Stimulated activated CD8-positive, alpha-beta memory T cell treated with anti-CD3 and anti-CD28 coated beads, Interleukin-12 subunit alpha, Interleukin-12 subunit beta, amount 100 ng/mL, for 1 hour (primary cell): ENCODE data around the gene GPC4.
"Not testable (repeated sequence)": the region's sequence is repeated elsewhere in the genome, so short reads cannot be mapped to it uniquely, and the experiment has no call there.

ENCODE experiments used
- DNase-seq: peaks from one replicate; pipeline ENCODE4 v3.0.0-alpha.2; 2020; ENCODE audit warnings: low read depth

The GPC4 gene

GRCh38 chrX:133365871-133366611, 49.2 kb downstream of the GPC4 start:
- DNase-seq = no peak

GRCh38 chrX:133364865-133365264, 50.4 kb downstream of the GPC4 start:
- DNase-seq = no peak

GRCh38 chrX:133364196-133364595, 51.1 kb downstream of the GPC4 start:
- DNase-seq = no peak

GRCh38 chrX:133362538-133362937, 52.8 kb downstream of the GPC4 start:
- DNase-seq = no peak

GRCh38 chrX:133359466-133359865, 55.8 kb downstream of the GPC4 start:
- no peak for DNase-seq

GRCh38 chrX:133353233-133353632, 62.1 kb downstream of the GPC4 start:
- DNase-seq = no peak

GRCh38 chrX:133350751-133351150, 64.5 kb downstream of the GPC4 start:
- no peak for DNase-seq

- DNase-seq = no peak
Observed at GRCh38 chrX:133346026-133346425, 69.3 kb downstream of the GPC4 start.

GRCh38 chrX:133339566-133339965, 75.7 kb downstream of the GPC4 start:
- no peak for DNase-seq

GRCh38 chrX:133337250-133337649, 78.0 kb downstream of the GPC4 start:
- no peak for DNase-seq

- no peak for DNase-seq
Observed at GRCh38 chrX:133335027-133335426, 80.3 kb downstream of the GPC4 start.

GRCh38 chrX:133333154-133333750, 82.0 kb downstream of the GPC4 start:
- DNase-seq = no peak

GRCh38 chrX:133332737-133333136, 82.6 kb downstream of the GPC4 start:
- no peak for DNase-seq

GRCh38 chrX:133330956-133331355, 84.3 kb downstream of the GPC4 start:
- no peak for DNase-seq

GRCh38 chrX:133325422-133325821, 89.9 kb downstream of the GPC4 start:
- DNase-seq = no peak

- DNase-seq = no peak
Observed at GRCh38 chrX:133323431-133323830, 91.9 kb downstream of the GPC4 start.

- DNase-seq = not testable (repeated sequence)
Observed at GRCh38 chrX:133322269-133322668, 93.0 kb downstream of the GPC4 start.

- no peak for DNase-seq
Observed at GRCh38 chrX:133321451-133321850, 93.8 kb downstream of the GPC4 start.

GRCh38 chrX:133314281-133314680, 101.0 kb downstream of the GPC4 start:
- DNase-seq = no peak

GRCh38 chrX:133308499-133308897, 106.8 kb downstream of the GPC4 start:
- no peak for DNase-seq

GRCh38 chrX:133307637-133308498, 107.4 kb downstream of the GPC4 start:
- no peak for DNase-seq

- no peak for DNase-seq
Observed at GRCh38 chrX:133307094-133307493, 108.2 kb downstream of the GPC4 start.

- DNase-seq = no peak
Observed at GRCh38 chrX:133306316-133306715, 109.0 kb downstream of the GPC4 start.
